Measurements from ENCODE around the gene PSMD1.

DNA sequence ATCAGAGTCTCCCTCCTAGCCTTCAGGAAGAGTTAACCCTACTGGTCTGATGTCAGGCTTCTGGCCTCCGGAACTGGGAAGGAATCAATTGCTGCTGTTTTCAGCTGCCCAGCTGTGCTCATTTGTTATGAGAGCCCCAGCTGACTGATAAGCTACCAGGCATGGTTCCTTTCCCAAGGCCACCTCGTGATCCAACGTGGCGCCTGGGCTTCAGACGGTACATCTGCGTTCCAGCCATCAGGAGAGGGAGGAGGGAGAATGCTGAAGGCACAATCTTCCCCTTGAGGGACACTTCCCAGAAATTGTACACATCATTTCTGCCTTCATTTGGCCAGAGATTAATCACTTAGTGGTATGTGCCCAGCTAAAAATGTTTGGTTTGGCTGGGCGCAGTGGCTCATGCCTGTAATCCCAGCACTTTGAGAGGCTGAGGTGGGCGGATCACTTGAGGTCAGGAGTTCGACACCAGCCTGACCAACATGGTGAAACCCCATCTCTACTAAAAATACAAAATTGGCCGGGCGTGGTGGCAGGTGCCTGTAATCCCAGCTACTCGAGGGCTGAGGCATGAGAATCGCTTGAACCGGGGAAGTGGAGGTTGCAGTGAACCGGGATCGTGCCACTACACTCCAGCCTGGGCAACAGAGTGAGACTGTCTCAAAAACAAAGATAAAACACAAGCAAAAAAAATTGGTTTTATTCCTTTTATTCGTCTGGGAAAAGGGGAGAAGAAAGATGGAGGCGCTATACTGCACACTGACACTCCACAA, 131.3 kb downstream of the PSMD1 start:
- TF ChIP-seq, protein P1, sequence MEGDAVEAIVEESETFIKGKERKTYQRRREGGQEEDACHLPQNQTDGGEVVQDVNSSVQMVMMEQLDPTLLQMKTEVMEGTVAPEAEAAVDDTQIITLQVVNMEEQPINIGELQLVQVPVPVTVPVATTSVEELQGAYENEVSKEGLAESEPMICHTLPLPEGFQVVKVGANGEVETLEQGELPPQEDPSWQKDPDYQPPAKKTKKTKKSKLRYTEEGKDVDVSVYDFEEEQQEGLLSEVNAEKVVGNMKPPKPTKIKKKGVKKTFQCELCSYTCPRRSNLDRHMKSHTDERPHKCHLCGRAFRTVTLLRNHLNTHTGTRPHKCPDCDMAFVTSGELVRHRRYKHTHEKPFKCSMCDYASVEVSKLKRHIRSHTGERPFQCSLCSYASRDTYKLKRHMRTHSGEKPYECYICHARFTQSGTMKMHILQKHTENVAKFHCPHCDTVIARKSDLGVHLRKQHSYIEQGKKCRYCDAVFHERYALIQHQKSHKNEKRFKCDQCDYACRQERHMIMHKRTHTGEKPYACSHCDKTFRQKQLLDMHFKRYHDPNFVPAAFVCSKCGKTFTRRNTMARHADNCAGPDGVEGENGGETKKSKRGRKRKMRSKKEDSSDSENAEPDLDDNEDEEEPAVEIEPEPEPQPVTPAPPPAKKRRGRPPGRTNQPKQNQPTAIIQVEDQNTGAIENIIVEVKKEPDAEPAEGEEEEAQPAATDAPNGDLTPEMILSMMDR (IDR thresholded peaks at IDR 0.05; ENCODE audit: extremely low read depth in 1 of 2, insufficient read depth in 1 of 2, low read depth in 1 of 2, low read length in 2 of 2) = no peak
- TF ChIP-seq POLR2AphosphoS5 (IDR thresholded peaks at IDR 0.05; ENCODE audit: insufficient read depth, low read depth, low read length) (no peak), MYC (IDR thresholded peaks at IDR 0.05; ENCODE audit: low read depth, low read length) (no peak), POLR2A (IDR thresholded peaks at IDR 0.05; ENCODE audit: low read depth, low read length) (no peak), JUN (IDR thresholded peaks at IDR 0.05; ENCODE audit: borderline replicate concordance, insufficient read depth, insufficient read length, low read depth) (no peak), EZH2 (IDR thresholded peaks at IDR 0.05; ENCODE audit: borderline replicate concordance, low read depth, low read length, severe bottlenecking) (no peak), GATA2 (IDR thresholded peaks at IDR 0.05; ENCODE audit: insufficient read depth, insufficient read length, low read depth, low read length) (no peak)
- TF ChIP-seq, protein P2, sequence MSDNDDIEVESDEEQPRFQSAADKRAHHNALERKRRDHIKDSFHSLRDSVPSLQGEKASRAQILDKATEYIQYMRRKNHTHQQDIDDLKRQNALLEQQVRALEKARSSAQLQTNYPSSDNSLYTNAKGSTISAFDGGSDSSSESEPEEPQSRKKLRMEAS (IDR thresholded peaks at IDR 0.05; ENCODE audit: insufficient read depth, insufficient read length) = peak; percentile 36
